ENCODE data around the gene KRTDAP.

Gene KRTDAP

GRCh38 chr19:35445826-35446593 lies 44.3 kb downstream of the KRTDAP start:
- TF ChIP-seq CTCF (IDR thresholded peaks at IDR 0.05; ENCODE audit: extremely low read depth, insufficient read depth, missing control alignments) = no peak
- in situ Hi-C loops (cut with MboI; ENCODE audit: low pct_unique_long_range_greater_than_20kb, low sequenced_read_pairs, unreplicated experiment) = no loop called here
- peak; percentile 71 for DNase-seq (ENCODE audit: low spot score)

GRCh38 chr19:35444735-35445134 lies 45.5 kb downstream of the KRTDAP start:
- no peak for DNase-seq (ENCODE audit: low spot score)
- no peak for TF ChIP-seq CTCF (IDR thresholded peaks at IDR 0.05; ENCODE audit: extremely low read depth, insufficient read depth, missing control alignments)
- in situ Hi-C loops (cut with MboI; ENCODE audit: low pct_unique_long_range_greater_than_20kb, low sequenced_read_pairs, unreplicated experiment) = no loop called here

GRCh38 chr19:35442091-35442490 lies 48.2 kb downstream of the KRTDAP start:
- no peak for TF ChIP-seq CTCF (IDR thresholded peaks at IDR 0.05; ENCODE audit: extremely low read depth, insufficient read depth, missing control alignments)
- in situ Hi-C loops (cut with MboI; ENCODE audit: low pct_unique_long_range_greater_than_20kb, low sequenced_read_pairs, unreplicated experiment) = no loop called here
- no peak for DNase-seq (ENCODE audit: low spot score)

GRCh38 chr19:35439921-35440320 lies 50.3 kb downstream of the KRTDAP start:
- DNase-seq (ENCODE audit: low spot score) = no peak
- TF ChIP-seq CTCF (IDR thresholded peaks at IDR 0.05; ENCODE audit: extremely low read depth, insufficient read depth, missing control alignments) = no peak
- in situ Hi-C loops (cut with MboI; ENCODE audit: low pct_unique_long_range_greater_than_20kb, low sequenced_read_pairs, unreplicated experiment) = no loop called here

GRCh38 chr19:35438527-35438926 lies 51.7 kb downstream of the KRTDAP start:
- no peak for TF ChIP-seq CTCF (IDR thresholded peaks at IDR 0.05; ENCODE audit: extremely low read depth, insufficient read depth, missing control alignments)
- in situ Hi-C loops (cut with MboI; ENCODE audit: low pct_unique_long_range_greater_than_20kb, low sequenced_read_pairs, unreplicated experiment) = no loop called here
- no peak for DNase-seq (ENCODE audit: low spot score)

- in situ Hi-C loops (cut with MboI; ENCODE audit: low pct_unique_long_range_greater_than_20kb, low sequenced_read_pairs, unreplicated experiment) = no loop called here
- no peak for TF ChIP-seq CTCF (IDR thresholded peaks at IDR 0.05; ENCODE audit: extremely low read depth, insufficient read depth, missing control alignments)
- DNase-seq (ENCODE audit: low spot score) = no peak
Observed at GRCh38 chr19:35438096-35438495, 52.2 kb downstream of the KRTDAP start.
